ENCODE results near the gene SLAMF8. TPM values are rescaled to one million over a fixed set of nuclear protein-coding genes. Genes with fewer than 3 reads are reported as not detected.

SLAMF8 gene
- total RNA-seq, 1 donor = not detected

DNA sequence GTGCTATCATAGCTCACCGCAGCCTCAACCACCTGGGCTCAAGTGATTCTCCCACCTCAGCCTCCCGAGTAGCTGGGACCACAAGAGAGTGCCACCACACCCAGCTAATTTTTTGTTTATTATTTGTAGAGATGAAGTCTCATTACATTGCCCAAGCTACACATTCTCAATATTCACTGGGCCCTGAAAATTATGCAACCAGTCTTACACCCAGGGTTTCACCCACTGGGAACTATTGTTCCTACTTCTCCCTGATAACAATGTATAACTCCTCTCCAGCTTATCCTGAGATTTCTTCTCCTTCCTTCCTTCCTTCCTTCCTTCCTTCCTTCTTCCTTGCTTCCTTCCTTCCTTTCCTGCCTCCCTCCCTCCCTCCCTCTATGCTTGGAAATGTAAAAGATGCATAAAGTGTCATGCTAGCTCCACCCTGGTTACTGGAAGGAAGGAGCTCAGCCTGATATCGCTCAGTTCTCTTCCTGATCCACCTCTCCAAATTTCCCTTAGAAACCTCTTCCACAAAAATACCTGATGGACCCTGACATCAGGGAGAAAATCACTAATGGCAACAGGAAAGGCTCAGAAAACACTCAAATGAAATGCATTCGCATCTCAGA, 47.0 kb downstream of the SLAMF8 start:
- H3K4me3 ChIP-seq (ENCODE audit: low read depth, low read length) = no peak overlapping the region
- no peak for DNase-seq (ENCODE audit: low read depth)
- TF ChIP-seq, protein P1, sequence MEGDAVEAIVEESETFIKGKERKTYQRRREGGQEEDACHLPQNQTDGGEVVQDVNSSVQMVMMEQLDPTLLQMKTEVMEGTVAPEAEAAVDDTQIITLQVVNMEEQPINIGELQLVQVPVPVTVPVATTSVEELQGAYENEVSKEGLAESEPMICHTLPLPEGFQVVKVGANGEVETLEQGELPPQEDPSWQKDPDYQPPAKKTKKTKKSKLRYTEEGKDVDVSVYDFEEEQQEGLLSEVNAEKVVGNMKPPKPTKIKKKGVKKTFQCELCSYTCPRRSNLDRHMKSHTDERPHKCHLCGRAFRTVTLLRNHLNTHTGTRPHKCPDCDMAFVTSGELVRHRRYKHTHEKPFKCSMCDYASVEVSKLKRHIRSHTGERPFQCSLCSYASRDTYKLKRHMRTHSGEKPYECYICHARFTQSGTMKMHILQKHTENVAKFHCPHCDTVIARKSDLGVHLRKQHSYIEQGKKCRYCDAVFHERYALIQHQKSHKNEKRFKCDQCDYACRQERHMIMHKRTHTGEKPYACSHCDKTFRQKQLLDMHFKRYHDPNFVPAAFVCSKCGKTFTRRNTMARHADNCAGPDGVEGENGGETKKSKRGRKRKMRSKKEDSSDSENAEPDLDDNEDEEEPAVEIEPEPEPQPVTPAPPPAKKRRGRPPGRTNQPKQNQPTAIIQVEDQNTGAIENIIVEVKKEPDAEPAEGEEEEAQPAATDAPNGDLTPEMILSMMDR (IDR thresholded peaks at IDR 0.05; ENCODE audit: insufficient read depth, low read depth, low read length) = no peak

DNA sequence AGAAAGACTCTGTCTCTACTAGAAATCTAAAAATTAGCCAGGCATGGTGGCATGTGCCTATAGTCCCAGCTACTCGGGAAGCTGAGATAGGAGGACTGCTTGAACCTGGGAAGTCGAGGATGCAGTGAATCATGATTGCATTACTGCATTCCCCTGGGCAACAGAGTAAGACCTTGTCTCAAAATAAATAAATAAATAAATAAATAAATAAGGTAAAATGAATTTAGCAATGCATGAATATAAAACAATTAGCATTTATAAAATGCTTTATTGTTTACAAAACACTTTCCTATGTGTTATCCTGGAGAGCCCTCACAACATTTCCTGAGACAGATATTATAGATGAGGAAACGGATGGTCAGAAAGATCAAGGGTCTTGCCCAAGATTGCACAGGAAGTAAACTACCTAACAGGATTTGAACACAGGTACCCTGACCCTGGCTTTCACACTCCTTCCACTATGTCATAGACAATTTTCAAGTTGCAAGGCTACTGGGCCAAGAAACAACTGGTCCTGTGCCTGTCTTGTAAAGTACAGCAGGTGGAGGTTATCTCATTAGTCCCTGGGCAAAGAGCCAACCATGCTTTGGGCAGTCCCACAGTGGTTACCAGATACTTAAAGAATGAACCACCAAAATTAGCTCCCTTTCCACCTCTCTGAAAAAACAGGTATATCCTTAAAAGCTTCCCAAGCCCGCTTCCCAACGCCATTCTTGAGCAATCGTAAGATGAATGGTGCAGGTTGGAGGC, 51.2 kb downstream of the SLAMF8 start:
- TF ChIP-seq, protein P1 (IDR thresholded peaks at IDR 0.05; ENCODE audit: insufficient read depth, low read depth, low read length) = no peak

DNA sequence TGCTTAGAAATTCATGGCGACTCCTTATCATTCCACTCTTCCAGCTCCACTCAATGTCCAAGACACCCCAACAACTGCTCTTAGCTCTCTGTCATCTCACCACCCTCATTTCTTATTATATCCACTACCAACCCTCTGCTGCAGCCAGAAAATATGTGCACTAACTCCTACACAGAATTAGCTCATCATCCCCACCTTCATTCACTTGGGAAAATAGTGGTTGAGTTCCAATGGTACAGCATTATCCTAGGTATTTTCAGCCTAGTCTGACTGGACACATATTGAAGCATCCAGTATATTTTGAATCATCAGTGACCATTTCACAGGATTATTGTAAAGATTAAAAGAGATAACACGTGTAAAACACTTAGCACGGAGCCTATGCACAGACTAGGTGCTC, 52.5 kb downstream of the SLAMF8 start:
- H3K4me3 ChIP-seq (ENCODE audit: low read depth, low read length) = no peak overlapping the region
- TF ChIP-seq, protein P1 (IDR thresholded peaks at IDR 0.05; ENCODE audit: insufficient read depth, low read depth, low read length) = no peak
- DNase-seq (ENCODE audit: low read depth) = no peak

More for the DNA sequence above, 51.2 kb downstream of the SLAMF8 start:
- DNase-seq (ENCODE audit: low read depth) = no peak
- H3K4me3 ChIP-seq (ENCODE audit: low read depth, low read length) = no peak overlapping the region

DNA sequence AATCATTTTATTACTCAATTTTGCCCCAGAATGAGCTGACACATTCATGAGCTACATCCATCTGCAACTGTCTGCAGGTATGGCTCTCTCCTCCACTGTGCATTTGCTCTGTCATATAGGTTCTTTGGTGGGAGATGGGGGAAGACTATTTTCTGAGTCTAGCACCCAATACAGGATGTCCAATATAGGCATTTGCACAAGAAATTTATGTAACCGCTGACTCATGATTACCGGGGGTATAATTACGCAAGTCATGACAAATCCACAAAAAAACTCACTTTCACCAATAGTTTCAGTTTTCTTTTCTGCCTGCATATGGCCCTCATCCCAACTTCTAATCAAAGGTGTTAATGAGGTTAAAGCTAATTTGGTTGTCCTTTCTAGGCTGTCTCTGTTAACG, 53.3 kb downstream of the SLAMF8 start:
- TF ChIP-seq, protein P1 (IDR thresholded peaks at IDR 0.05; ENCODE audit: insufficient read depth, low read depth, low read length) = no peak
- no peak overlapping the region for H3K4me3 ChIP-seq (ENCODE audit: low read depth, low read length)
- DNase-seq (ENCODE audit: low read depth) = peak; percentile 88

DNA sequence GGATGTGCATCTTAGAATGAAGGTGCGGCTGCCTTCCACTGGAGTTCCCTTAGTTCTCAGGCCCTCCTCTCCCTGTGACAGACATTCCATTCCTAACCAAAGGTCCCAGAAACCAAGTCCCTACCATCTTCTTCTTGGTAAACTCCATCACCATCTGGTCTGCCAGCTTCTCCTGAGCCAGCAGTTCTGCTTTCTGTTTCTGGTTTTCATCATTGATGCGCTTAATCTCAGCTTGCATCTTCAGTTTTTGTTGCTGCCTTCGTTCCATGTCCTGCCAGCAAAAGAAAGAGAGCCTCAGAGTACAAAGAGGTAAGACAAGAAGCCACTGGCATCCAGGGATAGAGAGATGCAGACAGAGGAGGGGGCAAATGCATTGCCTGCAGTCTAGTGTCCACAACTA, 53.8 kb downstream of the SLAMF8 start:
- H3K4me3 ChIP-seq (ENCODE audit: low read depth, low read length) = no peak overlapping the region
- DNase-seq (ENCODE audit: low read depth) = peak; percentile 44
- TF ChIP-seq, protein P1 (IDR thresholded peaks at IDR 0.05; ENCODE audit: insufficient read depth, low read depth, low read length) = no peak

DNA sequence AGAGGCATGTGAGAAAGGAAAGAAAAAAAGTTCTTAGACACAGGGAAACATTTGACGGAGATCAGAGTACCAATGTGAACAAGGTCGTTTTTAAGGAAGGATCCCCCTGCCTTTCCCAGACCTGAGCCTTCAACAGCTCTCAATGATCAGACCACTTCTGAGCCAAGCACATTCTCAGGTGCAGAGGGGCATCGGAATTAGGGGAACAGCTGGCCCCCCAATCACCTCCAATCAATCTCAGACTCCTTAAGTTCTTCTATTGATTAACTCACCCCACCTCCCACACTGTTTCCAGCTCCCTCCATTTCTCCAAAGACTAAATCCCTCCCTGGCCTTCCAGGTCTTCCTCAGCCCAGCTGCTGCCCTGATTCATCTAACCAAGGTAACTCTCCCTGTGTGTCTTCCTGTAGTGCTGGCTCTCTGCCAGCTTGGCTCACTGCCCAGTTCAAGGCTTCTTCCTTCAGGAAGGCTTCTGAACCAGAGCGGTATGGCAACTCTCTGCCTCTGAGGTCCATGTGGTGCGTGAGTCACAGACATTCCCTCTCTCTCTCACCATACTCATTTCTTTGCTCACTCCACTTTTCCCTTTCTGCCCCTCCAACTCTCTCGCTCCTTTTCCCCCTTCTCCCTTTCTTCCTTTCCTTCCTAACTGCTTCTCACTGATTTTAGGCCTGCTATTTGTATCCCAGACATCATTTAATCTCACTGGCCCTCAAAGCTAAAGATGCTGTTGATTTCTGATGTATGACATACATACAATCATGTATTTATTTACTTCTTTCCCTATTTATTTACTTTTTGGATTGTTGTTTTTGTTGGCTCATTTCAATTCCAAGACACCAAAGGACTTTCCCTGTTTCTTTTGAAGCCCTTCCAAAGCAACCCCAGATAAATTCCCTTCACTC, 55.2 kb downstream of the SLAMF8 start:
- TF ChIP-seq, protein P1 (IDR thresholded peaks at IDR 0.05; ENCODE audit: insufficient read depth, low read depth, low read length) = no peak
- DNase-seq (ENCODE audit: low read depth) = peak; percentile 95
- H3K4me3 ChIP-seq (ENCODE audit: low read depth, low read length) = no peak overlapping the region
